NCI-H1105 treated with DMSO at 0.1 percent for 48 hours (cell line): ENCODE data around the gene ARHGAP24.

ENCODE experiments used
- DNase-seq: peaks from one replicate; lab custom pipeline; 2025; lab: John Stamatoyannopoulos, UW

ARHGAP24 gene

DNA sequence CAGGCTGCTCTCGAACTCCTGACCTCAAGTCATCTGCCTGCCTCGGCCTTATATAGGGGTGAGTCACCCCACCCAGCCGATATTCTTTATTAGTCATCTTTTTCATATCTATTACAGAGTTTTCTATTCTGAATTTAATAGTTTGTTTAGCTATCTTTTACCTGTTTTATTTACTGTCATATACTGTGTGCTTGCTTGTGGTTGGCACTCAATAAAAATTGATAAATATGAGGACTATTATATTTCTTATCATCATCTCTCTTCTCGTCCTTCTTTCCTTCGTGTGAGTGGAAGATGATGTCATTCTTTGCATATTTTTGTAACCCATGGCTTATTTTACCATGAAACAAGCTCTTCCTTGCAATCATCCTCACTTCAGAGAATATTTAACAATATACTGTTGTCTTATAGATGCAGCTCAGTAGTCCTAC is 265.5 kb downstream of the ARHGAP24 start:
- DNase-seq = no peak

DNA sequence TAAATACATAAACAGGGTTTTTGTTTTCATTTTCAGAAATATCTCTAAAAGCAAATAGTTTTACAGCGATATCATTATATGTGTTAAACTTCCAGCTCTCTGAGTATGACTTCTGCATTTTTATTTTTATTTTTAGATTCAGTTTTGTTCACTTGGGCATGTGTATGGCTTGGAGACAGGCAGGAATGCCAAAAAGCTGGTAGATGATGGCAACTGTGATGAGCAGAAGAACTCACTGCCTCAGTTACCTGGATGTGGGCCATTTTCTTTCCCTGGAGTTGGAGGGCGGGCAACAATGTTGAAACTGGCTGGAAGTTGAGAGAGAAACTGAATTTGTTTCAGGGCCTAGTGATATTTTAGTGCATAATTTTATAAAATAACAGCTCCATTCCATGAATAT is 266.4 kb downstream of the ARHGAP24 start:
- DNase-seq = no peak

GRCh38 chr4:85741921-85742591 is 267.1 kb downstream of the ARHGAP24 start:
- DNase-seq = peak; percentile 79

DNA sequence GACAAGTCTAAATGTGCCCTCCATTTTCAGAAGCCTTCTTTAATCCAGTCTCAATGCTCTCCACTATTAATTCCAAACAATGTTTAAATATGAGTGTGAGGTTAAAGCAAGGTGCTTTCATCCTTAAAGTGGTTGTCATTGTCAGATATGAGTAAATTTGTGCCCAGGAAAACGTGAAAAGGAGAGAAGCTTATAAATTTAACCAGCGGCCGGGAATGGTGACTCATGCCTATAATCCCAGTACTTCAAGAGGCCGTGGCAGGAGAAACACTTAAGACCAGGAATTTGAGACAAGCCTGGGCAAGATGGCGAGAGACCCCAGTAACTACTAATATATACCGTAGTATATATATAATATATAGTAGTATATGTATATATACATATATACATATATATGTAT is 270.0 kb downstream of the ARHGAP24 start:
- DNase-seq = peak; percentile 53

DNA sequence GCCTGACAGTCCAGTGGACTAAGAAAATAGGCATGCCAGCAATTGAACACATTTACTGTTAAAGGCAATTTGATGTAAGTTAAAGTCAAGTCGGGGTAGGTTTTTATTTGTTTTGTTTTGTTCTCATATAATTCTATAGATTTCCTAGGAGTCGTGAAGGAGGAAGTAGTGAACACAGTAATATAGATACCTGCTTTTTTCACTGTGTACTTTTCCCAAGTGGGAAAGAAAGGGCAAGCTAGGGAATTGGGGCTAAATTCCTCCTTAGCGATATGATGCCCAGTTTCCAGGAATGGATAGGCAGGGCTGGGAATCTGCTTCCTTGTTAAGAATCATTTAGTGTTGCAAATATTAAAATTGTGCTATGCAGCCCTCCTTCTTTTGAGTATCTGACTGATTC is 271.0 kb downstream of the ARHGAP24 start:
- DNase-seq = no peak

GRCh38 chr4:85747882-85748491 is 273.0 kb downstream of the ARHGAP24 start:
- DNase-seq = peak; percentile 83

- DNase-seq = no peak
These were observed 273.7 kb downstream of the ARHGAP24 start for GRCh38 chr4:85748654-85749053.

DNA sequence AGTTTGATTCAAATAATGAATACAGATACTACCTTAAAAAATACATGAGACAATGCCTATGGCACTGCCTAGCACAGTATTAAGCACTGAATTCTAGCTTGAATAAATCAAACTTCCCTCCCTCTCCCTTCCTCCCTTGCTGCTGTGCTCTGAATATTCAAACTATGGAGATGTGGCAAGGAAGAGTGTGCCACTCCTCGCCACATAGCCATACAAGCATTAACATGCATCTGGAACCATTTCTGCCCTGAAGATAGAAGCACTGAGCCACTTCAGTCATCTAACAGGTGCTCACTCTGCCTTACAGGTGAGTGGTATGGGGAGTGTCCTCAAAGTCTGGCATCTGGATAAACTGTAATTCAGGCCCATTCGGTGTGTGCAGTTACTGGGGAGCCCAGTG is 276.9 kb downstream of the ARHGAP24 start:
- peak; percentile 42 for DNase-seq

DNA sequence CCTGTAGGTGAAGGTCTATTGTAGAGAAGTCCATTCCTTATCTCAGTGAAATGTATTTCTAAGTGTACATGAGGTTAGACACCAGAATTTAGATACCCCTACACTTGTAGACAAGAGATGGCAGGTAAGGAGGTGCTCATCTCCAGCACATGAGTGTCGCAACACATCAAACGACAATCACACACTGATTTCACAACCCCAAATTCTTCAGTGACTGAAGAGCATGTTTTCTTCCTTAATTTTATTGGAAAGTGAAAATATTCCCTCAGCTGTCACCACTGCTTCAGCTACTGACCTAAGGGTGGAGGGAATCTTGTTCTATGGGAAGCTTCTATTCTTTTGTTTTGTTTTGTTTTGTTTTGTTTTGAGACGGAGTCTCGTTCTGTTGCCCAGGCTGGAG is 280.3 kb downstream of the ARHGAP24 start:
- DNase-seq = no peak

DNA sequence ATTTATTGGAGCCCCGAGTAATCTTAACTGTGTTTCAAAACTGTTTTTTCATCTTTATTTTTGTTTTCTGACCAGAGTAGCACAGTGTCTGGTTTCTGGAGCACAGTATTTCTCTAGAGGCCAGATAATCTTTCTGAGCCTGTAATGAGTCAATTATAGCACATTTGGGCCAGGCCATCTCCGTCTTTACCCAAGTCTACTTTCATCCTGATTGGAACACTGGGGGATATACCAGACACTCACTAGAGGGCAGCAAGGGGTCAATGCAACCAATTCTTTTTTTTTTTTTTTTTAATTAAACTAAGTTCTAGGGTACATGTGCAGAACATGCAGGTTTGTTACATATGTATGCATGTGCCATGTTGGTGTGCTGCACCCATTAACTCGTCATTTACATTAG is 282.0 kb downstream of the ARHGAP24 start:
- no peak for DNase-seq

- no peak for DNase-seq
These were observed 284.4 kb downstream of the ARHGAP24 start for GRCh38 chr4:85759388-85759787.

DNA sequence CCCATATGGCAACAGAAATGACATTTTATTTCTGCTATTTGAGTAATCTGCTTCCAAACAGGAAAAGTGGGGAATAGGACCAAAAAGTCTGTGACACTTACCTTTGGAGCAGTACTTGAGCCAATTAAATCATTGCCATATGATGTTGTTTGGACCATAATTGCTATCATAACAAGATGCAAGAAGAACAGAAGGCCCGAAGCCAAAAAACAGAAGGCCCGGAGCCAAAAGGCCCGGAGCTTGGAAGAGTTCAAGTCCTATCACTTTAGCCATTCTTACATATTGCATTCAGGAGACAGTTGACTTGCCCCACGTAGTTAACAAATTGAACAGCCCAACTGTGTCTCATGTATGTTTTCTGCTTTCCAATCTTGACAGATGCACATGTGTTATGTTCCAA is 285.6 kb downstream of the ARHGAP24 start:
- DNase-seq = peak; percentile 7

DNA sequence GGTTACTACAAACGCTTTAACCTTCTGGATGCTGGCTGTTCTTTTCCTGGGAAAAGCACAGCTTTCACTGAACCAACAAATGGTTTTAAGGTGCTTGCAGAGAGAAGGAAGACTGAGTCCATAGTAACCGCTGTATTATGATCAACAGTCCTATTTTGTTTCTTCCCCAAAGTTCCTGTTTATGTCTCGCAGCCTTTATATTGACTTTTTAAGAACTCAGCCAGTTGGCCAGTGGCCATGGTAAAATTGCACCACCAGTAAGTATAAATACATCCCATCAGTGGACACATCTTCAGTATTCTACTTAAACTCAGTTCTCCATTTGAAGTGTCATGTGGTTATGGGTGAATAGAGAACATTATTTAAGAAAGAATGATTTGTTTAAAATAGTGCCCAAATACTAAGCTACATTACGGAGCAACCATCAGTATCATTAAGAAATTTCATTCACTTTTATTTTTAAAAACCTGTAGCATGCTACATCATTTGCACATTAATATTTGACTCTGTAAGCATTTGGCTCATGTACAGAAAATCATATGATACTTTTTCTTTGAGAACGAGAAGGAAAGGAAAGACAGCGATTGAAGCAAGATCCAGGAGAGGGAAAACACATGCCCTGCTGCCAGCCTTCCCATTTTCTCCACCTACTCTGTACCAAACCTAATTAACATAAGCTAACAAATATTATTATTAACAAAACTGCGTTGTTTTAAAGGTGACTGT is 287.0 kb downstream of the ARHGAP24 start:
- DNase-seq = no peak

DNA sequence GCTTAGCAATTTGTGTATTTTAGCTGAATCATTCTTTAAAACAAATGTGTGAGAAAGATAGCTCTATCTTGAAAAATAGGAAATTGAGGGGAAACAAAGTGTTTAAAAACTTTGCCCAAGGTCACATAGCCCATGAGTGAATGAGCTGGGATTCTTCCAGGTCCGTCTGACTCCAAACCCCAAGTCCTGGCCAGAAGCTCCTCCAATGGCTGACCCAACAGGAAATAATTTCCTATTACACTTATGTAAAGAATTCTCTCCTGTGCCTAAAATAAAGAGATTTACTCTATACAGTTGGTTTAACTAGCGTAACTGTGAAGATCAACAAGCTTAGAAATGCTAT is 287.6 kb downstream of the ARHGAP24 start:
- no peak for DNase-seq

GRCh38 chr4:85763202-85763601 is 288.3 kb downstream of the ARHGAP24 start:
- DNase-seq = no peak

- no peak for DNase-seq
These were observed 292.7 kb downstream of the ARHGAP24 start for GRCh38 chr4:85767649-85768048.

DNA sequence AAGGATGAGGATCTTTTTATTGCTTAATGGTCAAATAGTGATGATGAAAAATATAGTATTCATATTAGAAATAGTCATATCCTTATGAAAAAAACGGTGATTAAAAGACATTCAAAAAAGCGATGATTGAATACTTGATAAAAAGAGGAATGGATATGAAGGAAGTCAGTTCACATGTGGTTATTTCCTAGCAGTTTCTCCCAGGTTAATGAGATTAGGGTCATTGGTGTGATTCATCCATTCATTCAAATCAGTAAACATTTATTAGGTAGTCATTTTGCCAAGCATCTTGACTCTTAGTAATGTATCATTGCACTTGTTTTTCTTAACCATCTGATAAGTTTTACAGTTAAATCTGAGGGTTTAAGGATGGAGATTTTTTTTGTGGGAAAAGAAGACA is 294.1 kb downstream of the ARHGAP24 start:
- DNase-seq = no peak

- no peak for DNase-seq
These were observed 297.5 kb downstream of the ARHGAP24 start for GRCh38 chr4:85772470-85772869.

- no peak for DNase-seq
These were observed 298.4 kb downstream of the ARHGAP24 start for GRCh38 chr4:85773372-85773771.

GRCh38 chr4:85774000-85774399 is 299.1 kb downstream of the ARHGAP24 start:
- DNase-seq = no peak

DNA sequence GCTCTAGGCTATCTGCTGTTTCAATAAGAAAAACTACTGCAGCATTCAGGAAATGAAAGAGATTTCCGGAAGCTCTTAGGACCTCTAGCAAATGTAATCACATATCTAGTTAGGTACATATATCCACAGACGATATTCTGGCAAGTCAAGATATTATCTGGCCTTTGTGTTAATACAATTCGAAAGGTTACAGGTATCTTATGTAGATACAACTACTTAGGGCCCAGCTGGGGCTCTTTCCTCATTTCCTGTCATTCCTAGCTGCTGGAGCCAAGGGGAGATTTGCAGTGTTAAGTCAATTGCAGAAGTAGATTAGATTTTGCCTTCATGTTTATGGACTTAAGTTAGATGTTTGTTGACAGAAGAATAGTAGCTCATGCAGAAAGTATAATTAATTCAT is 299.5 kb downstream of the ARHGAP24 start:
- no peak for DNase-seq

- no peak for DNase-seq
These were observed 301.1 kb downstream of the ARHGAP24 start for GRCh38 chr4:85776096-85776495.

GRCh38 chr4:85776579-85776978 is 301.6 kb downstream of the ARHGAP24 start:
- DNase-seq = no peak
